Middle frontal gyrus (tissue), 1 donor: ENCODE results near the gene RTN1.
"Not testable (repeated sequence)": the region's sequence is repeated elsewhere in the genome, so short reads cannot be mapped to it uniquely, and the experiment has no call there.

Experiments used
- DNase-seq: peaks from one replicate; pipeline ENCODE4 v3.0.0-alpha.2; 2015; ENCODE audit warnings: low spot score; ENCODE audit errors: extremely low spot score

RTN1 gene

DNA sequence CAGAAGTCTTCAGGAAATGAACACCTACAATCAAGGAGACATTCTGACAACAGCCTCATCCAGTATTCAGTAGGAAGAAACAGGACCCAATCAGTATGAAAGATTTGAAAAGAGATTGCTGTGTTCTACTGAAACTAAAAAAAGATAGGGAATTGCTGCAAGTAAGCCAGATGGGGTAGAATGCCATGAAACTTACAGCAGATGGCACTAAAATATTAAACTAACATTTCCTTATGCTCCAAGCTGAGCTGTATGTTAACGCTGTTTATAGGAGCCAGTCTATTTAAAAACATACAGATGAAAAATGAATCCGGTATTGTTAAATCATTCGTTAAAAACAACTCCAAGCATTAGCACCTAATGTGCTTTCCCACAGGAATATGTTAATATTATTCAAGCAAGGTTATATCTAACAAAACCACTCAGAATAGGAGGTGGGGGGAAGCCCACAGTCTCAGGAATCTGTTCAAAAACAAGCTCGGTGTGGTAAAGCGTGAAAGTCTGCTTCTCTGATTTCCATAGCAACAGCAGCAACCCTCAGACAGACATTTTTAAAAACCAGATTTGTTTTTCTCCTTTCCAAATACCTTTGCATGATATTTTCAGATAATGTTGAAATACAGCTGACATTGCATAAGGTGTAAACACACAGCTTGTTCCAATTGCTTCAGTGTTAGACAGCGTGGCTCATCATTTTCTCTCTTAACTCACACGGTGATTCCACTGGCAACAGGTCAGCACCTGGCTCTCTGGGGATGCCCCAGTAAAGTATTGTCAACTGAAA, 162.6 kb downstream of the RTN1 start:
- peak; percentile 40 for DNase-seq

DNA sequence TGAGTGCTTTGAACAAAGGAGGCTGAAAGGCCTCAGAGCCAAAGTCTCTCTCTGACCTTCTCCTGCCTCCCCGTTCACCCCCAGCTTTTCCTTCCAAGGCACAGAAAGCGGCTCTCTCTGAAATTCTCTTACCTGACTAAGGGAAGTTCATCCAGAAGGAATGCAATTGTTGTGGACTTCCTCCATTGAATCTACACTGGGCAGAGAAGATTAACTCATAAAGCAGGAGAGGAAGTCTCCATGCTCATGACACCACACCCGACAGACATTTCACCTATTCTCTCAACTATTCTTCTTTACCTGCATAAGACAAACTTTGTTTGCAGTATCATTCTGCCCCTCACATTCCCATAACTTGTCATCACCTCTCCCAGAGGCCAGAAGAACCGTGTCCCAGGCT, 164.7 kb downstream of the RTN1 start:
- DNase-seq, result no peak

DNA sequence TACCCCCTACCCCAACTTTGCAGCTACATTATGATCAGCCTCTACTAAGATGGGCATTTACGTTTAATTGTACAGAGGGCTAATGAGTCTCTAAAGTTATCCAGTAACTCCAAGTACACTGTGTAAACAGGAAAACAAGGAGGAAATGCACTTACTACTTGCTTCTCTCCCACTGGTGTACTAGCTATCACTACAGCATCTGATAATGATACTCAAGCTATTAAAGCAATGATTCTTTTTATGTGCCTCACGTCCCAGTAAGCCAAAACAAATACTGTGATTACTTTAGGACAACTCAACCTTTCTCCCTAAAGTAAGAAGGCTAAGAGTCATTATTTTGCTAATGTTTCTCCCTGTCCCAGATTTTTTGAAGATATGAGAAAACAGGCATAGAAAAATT, 165.3 kb downstream of the RTN1 start:
- no peak for DNase-seq

DNA sequence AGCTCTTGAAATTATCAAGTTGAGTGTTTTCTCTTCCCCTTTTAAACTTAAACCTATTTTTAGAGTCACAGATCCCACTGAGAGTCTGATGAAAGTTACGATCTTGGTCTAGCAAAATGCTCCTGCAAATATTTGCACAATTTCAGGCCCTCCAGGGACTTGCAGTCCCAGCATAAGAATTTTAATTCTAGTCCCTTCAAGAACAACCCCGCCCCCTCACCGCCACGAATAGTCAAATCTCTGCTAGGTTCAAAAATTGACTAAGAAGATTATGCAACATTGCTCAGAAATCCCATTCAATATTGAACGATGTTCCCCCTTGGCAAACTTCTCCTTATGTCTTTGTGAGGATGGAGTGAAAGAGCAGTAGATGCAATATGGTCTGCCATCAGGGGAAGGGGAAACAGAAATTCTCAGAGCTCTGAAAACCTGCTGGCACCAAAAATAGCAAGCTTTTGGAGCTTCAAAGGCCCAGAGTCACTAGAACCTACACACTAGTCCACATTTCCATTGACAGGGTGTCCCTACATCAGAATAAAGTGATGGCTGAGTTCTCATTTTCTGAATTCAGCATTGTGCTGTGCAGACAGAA, 166.4 kb downstream of the RTN1 start:
- no peak for DNase-seq

DNA sequence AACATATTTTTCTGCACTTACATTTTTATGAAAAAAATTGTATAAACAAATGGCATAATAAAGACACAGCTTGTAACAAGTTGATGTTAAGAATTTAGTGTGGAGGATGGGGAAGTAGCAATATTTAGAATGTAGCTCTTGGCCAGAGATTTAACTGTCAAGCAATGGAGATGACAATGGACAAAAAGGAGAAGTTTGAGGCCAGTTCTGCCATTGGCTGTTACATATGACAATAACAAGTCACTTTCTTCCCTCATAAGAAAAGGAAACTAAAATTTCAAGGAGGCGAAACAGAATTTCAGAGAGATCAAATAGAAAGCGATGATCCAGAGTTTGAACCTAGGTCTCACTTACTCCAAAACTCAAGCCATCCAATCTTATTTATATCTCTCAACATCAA, 171.1 kb downstream of the RTN1 start:
- DNase-seq, result no peak

DNA sequence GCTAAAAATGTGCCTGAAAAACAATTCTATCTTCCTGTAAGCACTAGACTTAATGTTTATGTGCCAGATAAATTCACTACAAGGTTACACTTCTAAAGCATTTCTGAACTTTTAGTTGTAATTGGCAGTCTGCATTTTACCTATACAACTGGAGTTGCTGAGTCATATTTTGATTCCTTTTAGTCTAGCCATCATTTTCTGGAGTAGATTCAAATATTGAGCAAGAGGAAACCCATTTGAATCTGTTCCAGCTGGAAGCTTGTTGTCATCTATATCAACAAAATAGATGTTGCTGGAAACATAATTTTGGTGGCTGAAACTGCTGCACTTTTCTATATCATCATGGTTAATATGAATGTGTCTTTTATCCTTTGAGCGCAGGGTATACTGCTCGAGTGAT, 171.8 kb downstream of the RTN1 start:
- DNase-seq, result no peak

DNA sequence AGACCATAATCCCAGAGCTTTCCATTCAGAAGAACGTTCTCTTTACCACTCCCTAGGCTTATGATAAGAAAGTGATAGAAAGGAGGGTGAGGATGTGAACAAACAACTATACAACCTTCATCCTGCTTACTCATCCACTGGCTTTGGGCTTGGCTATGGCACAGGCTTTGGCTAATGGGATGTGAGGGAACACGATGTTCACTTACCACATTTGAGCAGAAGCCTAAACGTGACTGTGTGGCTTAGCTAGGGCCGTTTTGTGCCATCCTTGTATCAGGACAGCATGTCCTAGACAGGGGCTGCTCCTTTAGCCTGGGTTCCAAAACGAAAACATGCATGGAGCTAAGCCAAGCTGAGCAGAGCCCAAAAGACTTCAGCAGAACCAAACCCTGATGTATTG, 175.4 kb downstream of the RTN1 start:
- no peak for DNase-seq

DNA sequence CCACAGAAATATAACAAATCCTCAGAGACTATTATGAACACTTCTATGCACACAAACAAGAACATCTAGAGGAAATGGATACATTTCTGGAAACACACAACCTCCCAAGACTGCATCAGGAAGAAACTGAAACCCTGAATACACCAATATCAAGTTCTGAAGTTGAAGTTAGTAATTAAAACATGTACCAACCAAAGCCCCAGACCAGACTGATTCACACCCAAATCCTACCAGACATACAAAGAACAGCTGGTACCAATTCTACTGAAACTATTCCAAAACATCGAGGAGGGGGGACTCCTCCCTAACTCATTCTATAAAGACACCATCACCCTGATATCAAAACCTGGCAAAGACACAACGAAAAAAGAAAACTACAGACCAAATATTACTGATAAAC, 179.3 kb downstream of the RTN1 start:
- no peak for DNase-seq

DNA sequence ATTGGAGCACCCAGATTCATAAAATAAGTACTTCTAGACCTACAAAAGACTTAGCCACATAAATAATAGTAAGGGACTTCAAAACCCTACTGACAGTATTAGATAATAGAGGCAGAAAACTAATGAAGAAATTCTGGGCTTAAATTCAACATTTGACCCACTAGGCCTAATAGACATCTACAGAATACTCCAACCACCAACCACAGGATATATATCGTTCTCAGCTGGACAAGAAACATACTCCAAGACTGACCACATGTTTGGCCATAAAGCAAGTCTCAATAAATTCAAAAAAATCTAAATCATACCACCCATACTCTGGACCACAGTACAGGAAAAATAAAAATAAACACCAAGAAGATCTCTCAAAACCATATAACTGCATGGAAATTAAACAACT, 180.2 kb downstream of the RTN1 start:
- DNase-seq, result no peak

DNA sequence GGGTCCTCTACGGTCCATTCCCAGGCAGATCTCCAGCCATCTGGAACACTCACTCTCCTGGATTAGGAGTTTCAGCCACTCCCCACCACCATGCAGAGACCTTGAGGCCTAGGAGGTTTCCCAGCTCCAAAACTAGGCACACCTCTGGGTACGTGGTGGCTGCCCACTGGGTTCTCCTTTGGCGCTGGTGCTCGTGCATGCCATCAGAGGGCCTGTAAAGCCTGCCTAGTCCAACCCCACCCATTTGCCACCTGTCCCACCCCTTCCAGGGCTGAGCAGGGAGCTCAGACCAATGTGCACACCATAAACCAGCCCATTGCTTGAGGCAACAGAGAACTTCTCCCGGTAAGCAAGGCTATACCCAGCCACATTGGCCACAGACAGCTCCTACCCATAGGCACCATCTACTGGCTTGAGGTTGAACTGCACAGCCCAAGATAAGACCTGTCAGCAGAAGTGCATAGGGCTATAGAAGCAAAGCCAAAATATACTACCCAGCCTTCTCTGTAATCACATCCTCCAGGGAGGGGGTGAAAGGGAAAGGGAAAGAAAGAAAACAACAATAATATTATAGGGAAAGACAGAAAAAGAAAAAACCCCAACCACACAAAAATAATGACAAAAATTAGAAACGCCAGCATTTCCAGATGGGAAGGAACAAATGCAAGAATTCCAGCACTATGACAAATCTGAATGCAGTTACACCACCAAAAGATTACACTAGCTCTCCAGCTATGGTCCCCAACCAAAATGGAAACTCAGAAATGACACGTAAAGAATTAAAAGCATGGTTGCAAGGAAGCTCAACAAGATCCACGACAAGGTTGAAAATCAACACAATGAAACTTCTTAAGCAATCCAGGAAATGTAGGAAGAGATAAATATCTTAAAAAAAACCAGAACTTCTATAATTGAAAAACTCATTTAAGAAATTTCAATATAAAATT, 182.1 kb downstream of the RTN1 start:
- no peak for DNase-seq

DNA sequence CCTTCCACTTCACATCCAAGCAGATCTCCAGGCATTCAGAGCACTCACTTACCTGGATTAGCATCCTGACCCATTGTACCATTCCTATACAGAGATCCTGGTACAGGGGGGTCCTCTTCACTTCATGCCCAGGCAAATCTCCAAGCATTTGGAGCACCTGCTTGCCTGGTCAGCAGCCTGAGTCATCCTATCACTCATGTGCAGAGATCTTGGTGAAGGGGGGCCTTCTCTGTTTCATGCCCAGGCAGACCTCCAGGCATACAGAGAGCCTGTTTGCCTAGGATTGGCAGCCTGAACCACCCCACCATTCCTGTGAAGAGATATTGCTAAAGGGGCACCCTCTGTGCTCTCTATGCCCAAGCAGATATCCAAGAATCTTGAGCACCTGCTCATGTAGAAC, 182.9 kb downstream of the RTN1 start:
- no peak for DNase-seq

DNA sequence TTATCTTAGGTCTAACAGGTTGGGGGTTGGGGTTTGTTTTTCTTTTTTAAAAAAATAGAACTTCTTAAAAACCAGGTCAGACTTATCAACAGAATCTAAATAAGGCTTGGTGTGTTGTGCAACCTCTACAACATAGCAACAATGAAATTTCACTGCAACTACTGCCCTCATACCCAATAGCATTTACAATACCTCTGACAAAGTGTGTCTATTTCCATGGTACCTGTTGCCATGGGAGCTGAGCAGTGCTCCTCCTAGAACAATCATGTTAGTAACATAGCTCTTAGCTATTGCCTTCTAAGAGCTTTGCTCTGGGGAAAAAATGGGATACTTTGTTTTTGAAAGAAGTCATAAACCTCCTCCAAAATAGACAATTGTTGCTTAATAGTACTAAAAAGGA, 190.7 kb downstream of the RTN1 start:
- DNase-seq, result no peak

DNA sequence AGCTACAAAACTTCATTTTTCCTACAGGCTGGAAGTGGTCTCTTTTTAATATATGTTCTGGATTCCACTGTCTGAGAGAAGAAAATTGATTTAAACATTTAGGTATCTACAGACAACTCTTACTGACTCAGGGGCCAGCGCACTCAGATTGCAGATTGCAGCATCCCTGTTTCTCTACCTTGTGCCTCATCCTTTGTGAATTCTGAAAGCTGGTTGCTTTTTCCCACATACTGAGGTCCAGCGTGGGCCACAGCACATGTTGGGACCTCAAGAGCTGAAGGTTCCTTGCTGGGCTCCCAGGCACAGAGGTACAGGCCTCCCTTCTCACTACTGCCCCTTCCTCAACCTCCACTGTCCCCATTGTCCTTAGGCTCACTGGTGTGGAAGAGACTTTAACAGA, 192.2 kb downstream of the RTN1 start:
- DNase-seq, result no peak

DNA sequence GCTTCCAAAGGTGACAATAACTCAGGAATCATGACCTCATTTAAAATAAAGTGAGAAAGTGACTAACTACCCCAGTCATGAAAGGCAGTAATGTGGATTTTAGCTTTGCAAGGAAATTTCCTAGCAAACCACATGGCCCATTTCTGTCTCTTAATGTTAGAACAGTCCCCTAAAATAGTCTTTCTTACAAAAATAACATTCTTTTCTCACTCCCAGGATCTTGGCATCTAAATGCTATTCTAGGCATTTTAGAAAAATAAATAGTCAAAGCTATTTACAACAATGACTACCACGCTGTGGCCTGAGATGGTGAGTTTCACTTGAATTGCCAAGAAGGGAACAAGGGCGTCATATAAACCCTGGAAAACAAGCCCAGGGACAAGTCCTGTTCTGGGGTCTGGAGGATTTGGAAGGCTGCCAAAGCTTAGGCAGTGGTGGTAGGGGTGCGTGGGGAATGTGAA, 192.8 kb downstream of the RTN1 start:
- DNase-seq, result no peak

DNA sequence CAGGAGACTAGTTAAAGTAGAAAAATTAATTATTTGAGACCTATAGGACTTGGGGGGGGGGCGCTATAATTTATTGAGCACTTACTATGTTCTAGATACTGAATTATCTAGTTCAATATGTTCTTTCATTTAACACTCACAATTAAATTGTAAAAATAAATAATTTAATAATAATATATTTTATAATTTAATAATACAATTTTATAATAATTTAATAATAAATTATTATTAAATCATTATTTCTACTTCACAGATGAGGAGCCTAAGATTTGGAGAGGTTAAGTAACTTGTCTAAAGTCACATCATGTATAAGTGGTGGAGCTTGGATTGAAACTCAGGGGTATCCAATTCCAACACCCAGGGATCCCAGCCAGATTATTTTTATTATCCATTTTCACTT, 195.2 kb downstream of the RTN1 start:
- DNase-seq, result no peak

DNA sequence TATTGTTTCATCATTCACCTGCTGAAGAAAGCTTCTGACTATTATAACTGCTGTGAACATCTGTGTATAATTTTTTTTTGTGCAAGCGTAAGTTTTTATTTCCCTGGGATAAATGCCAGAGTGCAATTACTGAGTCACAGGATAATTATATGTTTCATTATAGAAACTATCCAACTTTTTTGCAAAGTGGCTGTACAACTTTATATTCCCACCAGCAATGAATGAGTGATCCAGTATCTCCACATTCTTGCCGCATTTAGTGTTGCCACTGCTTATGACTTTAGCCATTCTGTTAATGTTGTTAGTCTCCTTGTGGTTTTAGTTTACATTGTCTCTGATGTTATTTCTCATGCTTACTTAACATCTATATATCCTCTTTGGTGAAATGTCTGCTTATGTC, 205.8 kb downstream of the RTN1 start:
- DNase-seq, result no peak

DNA sequence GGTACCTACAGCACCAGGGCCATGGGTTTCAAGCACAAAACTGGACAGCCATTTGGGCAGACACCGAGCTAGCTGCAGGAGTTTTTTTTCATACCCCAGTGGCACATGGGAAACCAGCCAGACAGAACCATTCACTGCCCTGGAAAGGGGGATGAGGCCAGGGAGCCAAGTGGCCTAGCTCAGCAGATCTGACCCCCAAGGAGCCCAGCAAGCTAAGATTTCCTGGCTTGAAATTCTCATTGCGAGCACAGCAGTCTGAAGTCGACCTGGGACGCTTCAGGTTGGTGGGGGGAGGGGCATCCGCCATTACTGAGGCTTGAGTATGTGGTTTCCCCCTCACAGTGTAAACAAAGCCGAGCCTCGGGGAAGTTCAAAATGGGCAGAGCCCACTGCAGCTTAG, 212.8 kb downstream of the RTN1 start:
- no peak for DNase-seq

DNA sequence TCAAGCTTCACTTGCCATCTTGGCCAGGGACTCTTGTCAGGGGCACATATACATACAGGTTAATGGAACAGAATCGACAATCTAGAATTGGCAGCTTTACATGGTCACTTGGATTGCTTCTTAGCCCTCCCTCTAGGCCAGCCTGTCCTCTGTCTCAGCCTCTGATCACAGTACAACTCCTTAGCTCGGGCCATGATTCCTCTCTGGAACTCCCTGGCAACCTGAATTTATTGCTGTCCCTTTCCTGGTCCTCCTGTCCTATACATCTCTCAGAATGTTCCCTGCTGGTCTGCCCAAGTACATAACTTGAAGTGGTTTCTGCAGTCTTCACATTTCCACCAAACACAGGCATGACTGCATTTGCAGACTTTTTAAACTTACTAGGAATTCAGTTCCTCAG, 214.1 kb downstream of the RTN1 start:
- no peak for DNase-seq

DNA sequence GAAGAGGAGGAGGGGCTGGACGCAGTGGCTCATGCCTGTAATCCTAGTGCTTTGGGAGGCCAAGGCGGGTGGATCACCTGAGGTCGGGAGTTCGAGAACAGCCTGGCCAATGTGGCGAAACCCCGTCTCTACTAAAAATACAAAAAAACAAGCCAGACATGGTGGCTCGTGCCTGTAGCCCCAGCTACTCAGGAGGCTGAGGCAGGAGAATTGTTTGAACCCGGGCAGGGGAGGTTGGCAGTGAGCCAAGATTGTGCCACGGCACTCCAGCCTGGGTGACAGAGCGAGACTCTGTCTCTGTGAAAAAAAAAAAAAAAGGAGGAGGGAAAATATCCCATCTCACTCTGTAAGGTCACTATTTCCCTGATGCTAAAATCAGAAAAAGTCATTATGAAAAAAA, 216.4 kb downstream of the RTN1 start:
- not testable (repeated sequence) for DNase-seq

DNA sequence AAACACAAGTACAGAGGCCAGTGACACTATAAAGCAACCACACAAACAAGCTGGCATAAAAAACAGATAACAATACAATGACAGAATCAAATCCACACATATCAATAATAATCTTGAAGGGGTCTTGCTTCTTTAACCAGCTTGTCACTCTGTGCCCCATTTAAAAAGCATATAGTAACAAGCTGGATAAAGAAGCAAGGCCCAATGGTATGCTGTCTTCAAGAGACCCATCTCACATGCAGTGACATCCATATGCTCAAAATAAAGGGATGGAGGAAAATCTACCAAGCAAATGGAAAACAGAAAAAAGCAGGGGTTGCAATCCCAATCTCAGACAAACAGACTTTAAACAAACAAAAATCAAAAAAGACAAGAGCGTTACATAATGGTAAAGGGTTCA, 223.7 kb downstream of the RTN1 start:
- DNase-seq, result not testable (repeated sequence)

DNA sequence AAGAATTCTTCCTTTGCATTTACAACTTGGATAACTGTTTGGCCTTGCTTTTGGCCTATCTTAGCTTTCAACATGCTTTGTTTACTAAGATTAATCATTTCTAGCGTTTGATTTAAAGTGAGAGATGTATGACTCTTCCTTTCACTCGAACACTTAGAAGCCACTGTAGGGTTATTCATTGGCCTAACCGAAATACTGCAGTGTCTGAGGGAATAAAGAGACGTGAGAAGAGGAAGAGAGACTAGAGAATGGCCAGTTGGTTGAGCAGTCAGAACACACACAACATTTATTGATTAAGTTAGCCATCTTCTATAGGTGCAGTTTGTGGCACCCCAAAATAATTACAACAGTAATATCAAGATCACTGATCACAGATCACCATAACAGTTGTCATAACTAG, 231.7 kb downstream of the RTN1 start:
- no peak for DNase-seq

DNA sequence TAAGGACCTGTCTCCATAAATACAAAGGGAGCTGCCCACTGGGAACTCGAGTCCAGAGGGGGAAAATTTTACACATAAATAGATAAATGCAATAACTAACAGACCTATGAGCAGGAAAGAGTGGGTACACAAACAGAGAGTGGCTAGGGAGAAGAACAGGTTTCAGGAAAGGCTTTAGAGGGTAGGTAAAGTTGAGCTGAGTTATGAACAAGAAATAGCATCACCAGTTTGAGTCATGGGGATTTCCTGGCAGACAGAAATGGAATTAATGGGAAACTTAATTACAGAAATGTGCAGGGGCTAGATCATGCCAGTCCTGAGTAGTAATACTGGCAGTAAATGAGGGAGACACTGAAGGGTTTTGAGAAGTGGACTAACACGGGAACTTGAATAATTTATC, 236.0 kb downstream of the RTN1 start:
- DNase-seq, result no peak
